Spleen (tissue), 7 donors: Measurements from ENCODE around the gene ATP7A.

Experiments used
- POLR2A ChIP-seq, 3 donors: fragments of 450-650 bp; IDR thresholded peaks; one replicate each; pipeline ENCODE4 v1.5.1; 2017; ENCODE audit warnings: antibody characterized with exemption in 3 of 3, mild to moderate bottlenecking in 1 of 3
- TF ChIP-seq, protein P1 (sequence below), 11 experiments: fragments of 200-600 bp in 7 of 11; fragments of 450-650 bp in 4 of 11; sonication (generic) in 4 of 11; IDR thresholded peaks in 8 of 11; conservative IDR thresholded peaks in 3 of 11; 1 replicate in 7 of 11; 2 replicates in 4 of 11; pipeline versions ENCODE4 v1.4.0 to v1.8.0; 2016 to 2021; ENCODE audit warnings: antibody characterized with exemption in 11 of 11, inconsistent platforms in 4 of 11, mild to moderate bottlenecking in 1 of 11
- donor health status: DM: no; HTN: no; CAD: no; lungs with moderate emphysema.
- donor health status: DM: no; HTN: no; CAD: no.
- donor health status: DM: no; HTN: no; CAD: no.

GRCh38 chrX:77953708-77954107 lies 43.2 kb downstream of the ATP7A start:
- TF ChIP-seq, protein P1, sequence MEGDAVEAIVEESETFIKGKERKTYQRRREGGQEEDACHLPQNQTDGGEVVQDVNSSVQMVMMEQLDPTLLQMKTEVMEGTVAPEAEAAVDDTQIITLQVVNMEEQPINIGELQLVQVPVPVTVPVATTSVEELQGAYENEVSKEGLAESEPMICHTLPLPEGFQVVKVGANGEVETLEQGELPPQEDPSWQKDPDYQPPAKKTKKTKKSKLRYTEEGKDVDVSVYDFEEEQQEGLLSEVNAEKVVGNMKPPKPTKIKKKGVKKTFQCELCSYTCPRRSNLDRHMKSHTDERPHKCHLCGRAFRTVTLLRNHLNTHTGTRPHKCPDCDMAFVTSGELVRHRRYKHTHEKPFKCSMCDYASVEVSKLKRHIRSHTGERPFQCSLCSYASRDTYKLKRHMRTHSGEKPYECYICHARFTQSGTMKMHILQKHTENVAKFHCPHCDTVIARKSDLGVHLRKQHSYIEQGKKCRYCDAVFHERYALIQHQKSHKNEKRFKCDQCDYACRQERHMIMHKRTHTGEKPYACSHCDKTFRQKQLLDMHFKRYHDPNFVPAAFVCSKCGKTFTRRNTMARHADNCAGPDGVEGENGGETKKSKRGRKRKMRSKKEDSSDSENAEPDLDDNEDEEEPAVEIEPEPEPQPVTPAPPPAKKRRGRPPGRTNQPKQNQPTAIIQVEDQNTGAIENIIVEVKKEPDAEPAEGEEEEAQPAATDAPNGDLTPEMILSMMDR (IDR thresholded peaks at IDR 0.05 in 8 of 11, conservative IDR thresholded peaks at IDR 0.05 in 3 of 11): no peak
- TF ChIP-seq POLR2A (IDR thresholded peaks at IDR 0.05): no peak
